Heart left ventricle (tissue), 16 donors: ENCODE measurements around the gene USP35. TPM values are rescaled to one million over a fixed set of nuclear protein-coding genes. Genes with fewer than 3 reads are reported as not detected.

Experiments used
- ATAC-seq, 4 donors: fragments of 200-7000 bp; cut with Tn5 transposase; one replicate each; pipeline ENCODE4 v1.9.1; 2020 to 2022; ENCODE audit warnings: moderate library complexity in 4 of 4, mild to moderate bottlenecking in 3 of 4, moderate number of reproducible peaks in 1 of 4
- DNase-seq, 5 donors: peaks; one replicate each; pipeline ENCODE4 v3.0.0-alpha.2; 2020
- H3K27ac ChIP-seq, 12 donors: fragments of 200-600 bp; sonication (generic) in 4 of 12; one replicate each; pipeline versions ENCODE4 v1.5.0 to v1.8.0; 2016 to 2022; ENCODE audit warnings: mild to moderate bottlenecking in 2 of 12
- H3K27me3 ChIP-seq, 9 donors: fragments of 200-600 bp; sonication (generic) in 2 of 9; one replicate each; pipeline versions ENCODE4 v1.5.1 to v1.8.0; 2016 to 2022; ENCODE audit warnings: mild to moderate bottlenecking in 3 of 9
- H3K36me3 ChIP-seq, 9 donors: fragments of 200-600 bp; sonication (generic) in 2 of 9; one replicate each; pipeline versions ENCODE4 v1.5.0 to v1.8.0; 2018 to 2022; ENCODE audit warnings: mild to moderate bottlenecking in 2 of 9
- H3K4me1 ChIP-seq, 12 donors: fragments of 200-600 bp; sonication (generic) in 4 of 12; one replicate each; pipeline versions ENCODE4 v1.5.0 to v1.8.0; 2016 to 2022; ENCODE audit warnings: mild to moderate bottlenecking in 3 of 12
- H3K4me3 ChIP-seq, 12 donors: fragments of 200-600 bp; sonication (generic) in 4 of 12; one replicate each; pipeline versions ENCODE4 v1.5.0 to v1.8.0; 2017 to 2022; ENCODE audit warnings: mild to moderate bottlenecking in 9 of 12, moderate library complexity in 4 of 12
- H3K9me3 ChIP-seq, 12 donors: fragments of 200-600 bp; sonication (generic) in 4 of 12; one replicate each; pipeline versions ENCODE4 v1.5.0 to v1.8.0; 2016 to 2022; ENCODE audit warnings: mild to moderate bottlenecking in 1 of 12
- POLR2A ChIP-seq, 2 donors: fragments of 450-650 bp; IDR thresholded peaks; one replicate each; pipeline ENCODE4 v1.6.1; 2017; ENCODE audit warnings: antibody characterized with exemption in 2 of 2, mild to moderate bottlenecking in 2 of 2, moderate library complexity in 2 of 2
- WGBS, 4 donors: extraction: QIAGEN DNeasy Blood & Tissue Kit in 2 of 4; methylation state at CpG; one replicate each; pipeline versions ENCODE4 v1.1.5 to v1.1.7; 2013 to 2018; 5-methylcytosine and 5-hydroxymethylcytosine counted together
- intact Hi-C, 10 donors: fragments of 100-400 bp; cut with DNase I; formaldehyde crosslinking; loops; one replicate each; pipeline versions ENCODE4 v1.11.1 to v1.14.2; 2022
- polyA plus RNA-seq, 2 donors: library from polyadenylated mRNA; stranded (reverse); fragments of 200-250 nt; gene quantifications; one replicate each; pipeline ENCODE4 v1.2.3, GENCODE V29; 2013
- total RNA-seq, 9 donors: library from RNA; depleted of rRNA in 2 of 9; stranded (reverse); fragments of >200 nt in 2 of 9; fragmentation: NEBNext Ultra II Directional in 3 of 9; extraction: Animal tissue kit (Norgen Biotek cat#: 25700) in 3 of 9; gene quantifications; one replicate each; pipeline versions ENCODE4 v1.1.0 to v1.2.4, GENCODE V29; 2016 to 2023
- TF ChIP-seq, protein P1 (sequence below), 12 donors: fragments of 200-600 bp; sonication (generic) in 4 of 12; IDR thresholded peaks; one replicate each; pipeline versions ENCODE4 v1.5.0 to v1.8.0; 2018 to 2022; ENCODE audit warnings: antibody characterized with exemption in 12 of 12, mild to moderate bottlenecking in 5 of 12
- donor health status: ischemic (EF 13 %, LVEDD 7.1; RV severe dilation, severe dysfunction).
- donor health status: healthy with polysubstance abuse.
- donor health status: DM: no; HTN: yes; CAD: no.
- donor health status: DM: no; HTN: no; CAD: no.
- donor health status: ischemic (EF 25% LVEDD 6.9; RV normal size, moderate dysfunction).
- donor health status: ischemic (EF 25% LVEDD 5.7; RV mildly dilated, moderate dysfunction).
- donor health status: healthy.
- donor health status: DM: yes; HTN: yes; CAD: no.
- donor health status: ischemic (EF 35%, LVEDD 5.7; RV mildly dilated, moderate dysfunction).
- donor health status: nonischemic (EF 11% LVEDD 7.7; RV severe dilation, severe dysfunction).
- donor health status: DM: yes; HTN: yes; CAD: no.
- donor health status: PGD.
- donor health status: ischemic (EF 29% LVEDD 5.4; RV normal size, mild dysfunction).
- donor health status: nonischemic (EF 23%, LVEDD 6.1; RV moderate dilation, normal function).

The USP35 gene
- total and polyA plus RNA-seq, 11 donors: 4.5 to 8.1 (median 5.3) TPM

- TF ChIP-seq, protein P1, sequence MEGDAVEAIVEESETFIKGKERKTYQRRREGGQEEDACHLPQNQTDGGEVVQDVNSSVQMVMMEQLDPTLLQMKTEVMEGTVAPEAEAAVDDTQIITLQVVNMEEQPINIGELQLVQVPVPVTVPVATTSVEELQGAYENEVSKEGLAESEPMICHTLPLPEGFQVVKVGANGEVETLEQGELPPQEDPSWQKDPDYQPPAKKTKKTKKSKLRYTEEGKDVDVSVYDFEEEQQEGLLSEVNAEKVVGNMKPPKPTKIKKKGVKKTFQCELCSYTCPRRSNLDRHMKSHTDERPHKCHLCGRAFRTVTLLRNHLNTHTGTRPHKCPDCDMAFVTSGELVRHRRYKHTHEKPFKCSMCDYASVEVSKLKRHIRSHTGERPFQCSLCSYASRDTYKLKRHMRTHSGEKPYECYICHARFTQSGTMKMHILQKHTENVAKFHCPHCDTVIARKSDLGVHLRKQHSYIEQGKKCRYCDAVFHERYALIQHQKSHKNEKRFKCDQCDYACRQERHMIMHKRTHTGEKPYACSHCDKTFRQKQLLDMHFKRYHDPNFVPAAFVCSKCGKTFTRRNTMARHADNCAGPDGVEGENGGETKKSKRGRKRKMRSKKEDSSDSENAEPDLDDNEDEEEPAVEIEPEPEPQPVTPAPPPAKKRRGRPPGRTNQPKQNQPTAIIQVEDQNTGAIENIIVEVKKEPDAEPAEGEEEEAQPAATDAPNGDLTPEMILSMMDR (IDR thresholded peaks at IDR 0.05): no peak
- TF ChIP-seq POLR2A (IDR thresholded peaks at IDR 0.05): no peak
- Histone ChIP-seq H3K9me3 (no peaks in the 10 kb centered on the region), H3K4me1 (peaks cover 0 to 12% (median 0%) of the 10 kb centered on the region in 12 donors), H3K36me3 (peaks cover 0 to 73% (median 27%) of the 10 kb centered on the region in 9 donors), H3K27me3 (no peaks in the 10 kb centered on the region), H3K27ac (peak overlapping the region in 1 of 12 donors; percentile 33), H3K4me3 (peak overlapping the region in 1 of 12 donors; percentile 16)
- 61 to 74% (median 68%) methylated on average over 3 of the region's 3 CpGs for WGBS, 4 donors
- DNase-seq (no peak), ATAC-seq (no peak)
- intact Hi-C loops: no loop called here
Observed at GRCh38 chr11:78202733-78203167, 14.0 kb downstream of the USP35 start.

GRCh38 chr11:78203184-78203583 lies 14.5 kb downstream of the USP35 start:
- ATAC-seq (no peak), DNase-seq (no peak)
- H3K27me3 ChIP-seq: no peaks in the 10 kb centered on the region
- H3K9me3 ChIP-seq: no peaks in the 10 kb centered on the region
- intact Hi-C loops: no loop called here
- H3K27ac ChIP-seq: peak overlapping the region in 1 of 12 donors; percentile 33
- peaks cover 0 to 14% (median 0%) of the 10 kb centered on the region in 12 donors for H3K4me1 ChIP-seq
- peaks cover 0 to 72% (median 28%) of the 10 kb centered on the region in 9 donors for H3K36me3 ChIP-seq
- no peak for TF ChIP-seq POLR2A (IDR thresholded peaks at IDR 0.05)
- TF ChIP-seq, protein P1 (IDR thresholded peaks at IDR 0.05): no peak
- peak overlapping the region in 1 of 12 donors; percentile 16 for H3K4me3 ChIP-seq
- 88 to 94% (median 90%) methylated on average over 10 of the region's 10 CpGs for WGBS, 4 donors

GRCh38 chr11:78205256-78205655 lies 16.5 kb downstream of the USP35 start:
- H3K36me3 ChIP-seq: peaks cover 0 to 78% (median 39%) of the 10 kb centered on the region in 9 donors
- WGBS, 4 donors: 95 to 99% (median 97%) methylated on average over 4 of the region's 4 CpGs

DNA sequence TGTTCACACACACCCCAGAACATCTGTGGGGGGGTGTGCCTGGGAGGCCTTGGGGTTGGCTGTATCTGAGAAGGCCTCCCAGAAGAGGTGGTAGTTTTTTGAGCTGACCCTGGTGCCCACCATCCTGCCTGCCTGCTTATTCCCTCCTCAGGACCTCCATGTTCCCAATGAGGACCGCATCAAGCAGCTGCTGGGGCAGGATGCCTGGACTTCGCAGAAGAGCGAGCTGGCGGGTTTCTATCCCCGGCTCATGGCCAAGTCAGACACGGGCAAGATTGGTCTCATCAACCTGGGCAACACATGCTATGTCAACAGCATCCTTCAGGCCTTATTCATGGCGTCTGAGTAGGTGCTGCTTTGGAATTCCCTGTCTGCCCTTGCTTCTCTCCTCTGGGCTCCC lies 17.0 kb downstream of the USP35 start:
- Histone ChIP-seq H3K27me3 (no peaks in the 10 kb centered on the region), H3K36me3 (peaks cover 0 to 78% (median 39%) of the 10 kb centered on the region in 9 donors), H3K4me3 (no peak overlapping the region), H3K9me3 (no peaks in the 10 kb centered on the region), H3K4me1 (peaks cover 0 to 13% (median 0%) of the 10 kb centered on the region in 12 donors), H3K27ac (no peak overlapping the region)
- ATAC-seq (no peak), DNase-seq (no peak)
- 93 to 96% (median 93%) methylated on average over 5 to 7 of the region's 7 CpGs; no CpG with 5 or more reads in 1 of the 4 donors for WGBS, 4 donors
- intact Hi-C loops: no loop called here
- no peak for TF ChIP-seq POLR2A (IDR thresholded peaks at IDR 0.05)
- TF ChIP-seq, protein P1 (IDR thresholded peaks at IDR 0.05): no peak

More at GRCh38 chr11:78205256-78205655, 16.5 kb downstream of the USP35 start:
- Histone ChIP-seq H3K27ac (no peak overlapping the region), H3K9me3 (no peaks in the 10 kb centered on the region), H3K4me1 (peaks cover 0 to 14% (median 0%) of the 10 kb centered on the region in 12 donors), H3K4me3 (no peak overlapping the region), H3K27me3 (no peaks in the 10 kb centered on the region)
- TF ChIP-seq, protein P1 (IDR thresholded peaks at IDR 0.05): no peak
- TF ChIP-seq POLR2A (IDR thresholded peaks at IDR 0.05): no peak
- no peak for ATAC-seq
- intact Hi-C loops: no loop called here
- DNase-seq: no peak
